ENCODE data around the gene SMIM24. TPM values are rescaled to one million over a fixed set of nuclear protein-coding genes. Genes with fewer than 3 reads are reported as not detected.
"Not testable (repeated sequence)": the region's sequence is repeated elsewhere in the genome, so short reads cannot be mapped to it uniquely, and the experiment has no call there.

Gene SMIM24
- total RNA-seq: 712 TPM

DNA sequence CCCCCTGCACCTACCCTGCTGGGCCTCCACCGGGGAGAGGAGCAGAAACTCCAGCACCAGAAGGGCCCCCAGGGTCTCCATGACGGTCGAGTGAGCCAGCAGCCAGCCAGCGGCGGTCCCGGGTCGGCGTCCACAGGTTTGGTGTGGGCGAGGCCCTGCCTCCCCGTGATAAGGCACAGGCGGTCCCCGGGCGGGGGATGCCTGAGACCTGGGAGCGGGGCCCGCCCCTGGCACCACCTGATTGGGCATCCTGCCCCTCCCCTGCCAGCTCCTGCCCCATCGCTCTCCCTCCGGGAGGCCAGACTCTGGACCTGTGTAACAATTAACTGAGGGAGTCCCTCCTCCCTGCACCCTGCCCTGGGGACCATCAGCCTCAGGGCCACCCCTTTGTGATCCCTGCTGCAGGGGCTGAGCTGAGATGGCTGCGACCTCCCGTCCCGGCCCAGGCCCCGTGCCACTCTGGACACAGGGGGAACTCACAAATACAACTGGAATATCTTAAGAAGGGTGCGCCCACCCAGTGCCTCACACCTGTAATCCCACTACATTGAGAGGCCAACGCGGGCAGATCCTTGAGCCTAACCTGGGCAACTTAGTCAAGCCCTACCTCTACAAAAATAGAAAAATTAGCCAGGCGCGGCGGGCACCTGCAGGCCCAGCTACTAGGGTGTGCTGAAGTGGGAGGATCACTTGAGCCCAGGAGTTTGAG lies at the start of gene SMIM24:
TSS of gene SMIM24 (minus strand) at position 143 of the 709 bp plus-strand sequence. CDS start at position 81, 62 bp downstream.
- DNase-seq (ENCODE audit: low spot score): peak; percentile 87

DNA sequence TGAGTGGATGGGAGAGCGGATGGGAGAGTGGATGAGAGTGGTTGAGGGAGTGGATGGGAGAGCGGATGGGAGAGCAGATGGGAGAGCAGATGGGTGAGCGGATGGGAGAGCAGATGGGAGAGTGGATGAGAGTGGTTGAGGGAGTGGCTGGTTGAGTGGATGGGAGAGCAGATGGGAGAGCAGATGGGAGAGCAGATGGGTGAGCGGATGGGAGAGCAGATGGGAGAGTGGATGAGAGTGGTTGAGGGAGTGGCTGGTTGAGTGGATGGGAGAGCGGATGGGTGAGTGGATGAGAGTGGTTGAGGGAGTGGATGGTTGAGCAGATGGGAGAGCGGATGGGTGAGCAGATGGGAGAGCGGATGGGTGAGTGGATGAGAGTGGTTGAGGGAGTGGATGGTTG lies 49.0 kb upstream of the SMIM24 start:
- not testable (repeated sequence) for DNase-seq (ENCODE audit: low spot score)

DNA sequence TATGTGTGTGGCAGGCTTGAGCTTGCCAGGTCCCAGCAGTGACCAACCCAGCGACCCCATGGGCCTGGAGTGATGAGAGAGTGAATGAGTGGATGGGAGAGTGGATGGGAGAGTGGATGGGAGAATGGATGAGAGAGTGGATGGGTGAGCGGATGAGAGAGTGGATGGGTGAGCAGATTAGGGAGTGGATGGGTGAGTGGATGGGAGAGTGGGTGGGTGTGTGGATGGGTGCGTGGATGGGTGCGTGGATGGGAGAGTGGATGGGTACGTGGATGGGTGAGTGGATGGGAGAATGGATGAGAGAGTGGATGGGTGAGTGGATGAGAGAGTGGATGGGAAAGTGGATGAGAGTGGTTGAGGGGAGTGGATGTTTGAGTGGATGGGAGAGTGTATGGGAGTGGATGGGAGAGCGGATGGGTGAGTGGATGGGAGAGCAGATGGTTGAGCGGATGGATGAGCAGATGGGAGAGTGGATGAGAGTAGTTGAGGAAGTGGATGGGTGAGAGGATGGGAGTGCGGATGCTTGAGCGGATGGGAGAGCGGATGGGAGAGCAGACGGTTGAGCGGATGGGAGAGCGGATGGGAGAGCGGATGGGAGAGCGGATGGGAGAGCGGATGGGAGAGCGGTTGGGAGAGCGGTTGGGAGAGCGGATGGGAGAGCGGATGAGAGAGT lies 48.4 kb upstream of the SMIM24 start:
- no peak for DNase-seq (ENCODE audit: low spot score)

DNA sequence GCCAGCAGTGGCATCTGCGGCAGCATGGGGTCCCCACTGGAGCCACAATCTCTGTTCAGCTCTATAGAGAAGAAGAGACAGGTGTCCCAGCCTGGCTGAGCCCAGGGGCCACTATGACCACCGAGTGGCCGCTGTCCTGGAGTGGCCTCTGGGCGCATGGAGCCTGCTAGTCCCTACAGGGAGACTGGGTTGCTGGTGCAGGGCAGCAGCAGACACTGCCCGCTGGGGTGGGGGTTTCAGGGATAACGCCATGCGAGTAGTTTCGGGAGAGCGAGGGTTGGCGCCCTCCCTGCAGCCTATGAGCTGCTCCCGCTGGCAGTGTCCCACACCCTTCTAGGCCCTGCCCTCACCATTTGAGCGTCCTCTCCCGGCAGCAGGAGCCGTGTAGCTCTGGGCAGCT lies 47.8 kb upstream of the SMIM24 start:
- no peak for DNase-seq (ENCODE audit: low spot score)

DNA sequence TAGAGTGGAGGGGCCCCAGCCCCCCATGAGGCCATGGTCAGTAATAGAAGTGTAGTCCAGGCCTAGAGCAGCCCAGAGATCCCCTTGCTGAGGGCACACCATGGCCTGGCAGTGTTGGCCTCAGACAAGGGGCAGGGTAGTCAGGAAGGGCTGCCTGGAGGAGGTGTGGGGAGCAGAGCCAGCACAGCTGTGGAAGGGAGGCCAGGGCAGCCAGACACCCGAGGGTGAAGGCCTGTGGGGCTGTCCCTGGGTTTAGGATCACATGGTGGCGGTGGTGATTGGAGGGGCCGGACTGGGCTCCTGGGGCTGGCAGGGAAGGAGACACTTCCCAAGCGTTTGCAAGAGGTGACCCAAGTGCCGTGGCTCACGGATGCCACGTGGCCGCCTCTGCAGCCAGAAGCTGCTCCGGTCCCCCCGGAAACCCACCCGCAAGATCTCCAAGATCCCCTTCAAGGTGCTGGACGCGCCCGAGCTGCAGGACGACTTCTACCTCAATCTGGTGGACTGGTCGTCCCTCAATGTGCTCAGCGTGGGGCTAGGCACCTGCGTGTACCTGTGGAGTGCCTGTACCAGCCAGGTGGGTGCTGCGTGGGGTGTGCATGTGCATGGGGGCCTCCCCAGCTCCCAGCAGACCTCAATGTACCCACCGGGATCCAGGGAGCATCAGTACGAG lies 47.0 kb upstream of the SMIM24 start:
- DNase-seq (ENCODE audit: low spot score): no peak

DNA sequence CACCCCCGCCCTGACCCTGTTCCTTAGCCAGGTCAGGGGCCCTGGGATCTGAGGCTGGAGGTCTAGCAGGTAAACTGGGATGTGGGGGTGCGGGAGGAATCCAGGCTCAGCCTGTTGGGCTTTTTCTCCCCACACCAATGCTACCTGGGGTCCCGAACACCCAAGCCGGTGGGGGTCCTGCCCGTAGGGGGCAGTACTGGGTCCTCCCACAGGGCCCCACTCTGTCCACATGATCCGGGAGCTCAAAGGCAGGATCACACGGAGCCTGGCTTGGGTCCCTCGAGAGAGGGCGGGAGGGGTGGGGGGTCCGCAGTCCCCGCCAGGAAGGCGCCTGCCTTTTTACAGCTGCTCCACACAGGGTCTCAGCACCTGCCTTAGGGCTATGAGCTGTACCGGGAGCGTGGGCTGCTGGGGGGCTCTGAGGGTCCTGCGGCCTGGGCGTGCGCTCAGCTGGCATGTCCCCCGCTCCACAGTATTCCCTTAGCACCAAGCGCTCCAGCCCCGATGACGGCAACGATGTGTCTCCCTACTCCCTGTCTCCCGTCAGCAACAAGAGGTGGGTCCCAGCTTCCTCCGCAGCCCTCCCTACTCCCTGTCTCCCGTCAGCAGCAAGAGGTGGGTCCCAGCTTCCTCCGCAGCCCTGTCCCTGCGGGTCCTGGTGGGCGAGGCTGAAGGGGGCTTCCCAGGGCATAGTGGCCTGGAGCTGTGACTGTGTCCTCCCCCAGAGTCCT lies 46.3 kb upstream of the SMIM24 start:
- DNase-seq (ENCODE audit: low spot score): no peak

DNA sequence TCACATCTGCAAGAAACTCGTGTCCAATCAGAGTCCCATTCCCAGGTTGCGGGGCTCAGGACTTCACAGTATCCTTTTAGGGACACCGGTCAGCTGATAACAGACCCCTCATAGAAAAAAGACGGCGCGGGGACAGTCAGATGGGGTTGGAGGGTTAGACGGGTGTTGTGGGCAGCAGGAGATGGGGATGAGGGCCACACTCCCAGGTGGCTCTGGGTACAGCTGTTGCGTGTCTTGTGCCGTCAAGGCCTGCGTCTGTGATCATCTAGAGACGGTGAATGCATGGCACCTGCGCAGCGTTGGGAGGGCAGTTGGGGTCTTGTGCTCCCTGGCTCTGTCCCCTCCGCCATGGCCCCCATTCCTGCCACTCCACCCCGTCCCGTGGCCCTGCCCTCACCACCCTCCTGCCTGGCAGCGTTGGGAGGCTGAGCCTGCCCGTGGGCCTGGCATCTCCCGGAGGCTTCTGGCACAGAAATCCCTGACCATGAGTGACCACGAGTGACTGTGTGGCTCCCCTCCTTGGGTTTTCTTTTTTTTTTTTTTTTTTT lies 44.7 kb upstream of the SMIM24 start:
- no peak for DNase-seq (ENCODE audit: low spot score)

DNA sequence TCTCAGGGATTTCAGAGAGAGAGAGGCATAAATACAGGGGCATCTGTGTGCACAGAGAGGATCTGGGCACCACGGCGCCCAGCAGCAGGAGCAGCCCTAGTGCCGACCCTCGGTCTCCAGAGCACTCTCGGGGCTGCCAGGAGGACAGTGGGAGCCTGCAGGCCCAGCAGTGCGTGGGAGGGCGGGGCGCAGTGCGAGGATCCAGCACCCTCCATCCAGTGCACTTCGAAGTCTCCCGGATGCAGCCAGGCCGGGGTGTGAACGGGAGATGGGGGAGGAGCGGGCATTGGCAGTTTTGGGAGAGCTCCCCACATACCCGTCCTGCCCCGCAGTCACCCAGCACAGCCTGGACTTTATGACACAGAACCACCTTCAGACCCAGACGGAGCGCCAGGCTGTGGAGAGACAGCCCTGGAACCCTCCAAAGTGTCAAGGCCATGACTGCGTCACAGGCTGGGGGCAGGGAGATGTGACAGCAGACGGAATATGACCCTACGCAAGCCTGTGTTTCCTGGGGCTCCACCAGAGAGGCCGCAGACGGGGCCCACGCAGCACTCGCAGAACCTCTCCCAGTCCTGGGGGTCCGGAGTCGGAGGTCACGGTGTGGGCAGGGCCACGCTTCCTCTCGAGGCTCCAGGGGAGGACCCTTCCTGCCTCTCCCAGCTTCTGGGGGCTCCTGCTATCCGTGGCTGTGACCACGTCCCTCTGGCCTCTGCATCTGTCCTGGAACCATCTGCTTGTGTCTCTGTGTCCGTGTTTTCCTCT lies 43.9 kb upstream of the SMIM24 start:
- no peak for DNase-seq (ENCODE audit: low spot score)

DNA sequence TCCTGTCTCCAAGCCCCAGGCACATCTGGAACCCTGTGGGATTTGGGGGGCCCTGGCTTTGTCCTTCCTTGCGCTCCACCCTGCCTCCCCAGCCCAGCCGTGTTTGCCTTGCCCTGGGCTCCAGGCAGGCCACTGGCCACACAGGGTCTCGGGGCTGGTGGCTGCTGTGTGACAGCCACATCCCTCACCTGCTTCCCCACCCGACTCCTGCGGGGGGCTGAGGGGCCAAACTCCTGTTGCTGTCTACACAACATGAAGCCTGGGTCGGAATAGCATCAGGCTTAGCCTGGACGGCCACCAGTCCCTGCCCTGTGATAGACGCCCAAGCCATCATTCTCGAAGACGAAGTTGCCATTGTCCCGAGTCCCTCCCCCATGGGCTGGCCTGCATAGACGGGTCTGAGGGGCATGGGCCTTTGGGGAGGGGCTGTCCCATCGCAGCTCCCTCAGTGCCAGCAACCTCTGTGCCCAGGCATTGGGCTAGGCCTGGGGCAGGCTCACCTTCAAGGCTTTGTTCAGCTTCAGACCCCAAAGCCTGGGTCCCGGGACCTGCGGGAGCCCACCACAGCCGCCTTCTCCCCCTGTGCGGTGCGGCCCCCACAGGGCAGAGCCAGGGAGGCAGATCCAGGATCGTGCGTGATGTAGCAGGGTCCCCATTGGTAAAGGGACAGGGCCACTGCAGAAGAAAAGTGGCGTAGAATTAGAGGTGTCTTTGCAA lies 43.2 kb upstream of the SMIM24 start:
- no peak for DNase-seq (ENCODE audit: low spot score)

DNA sequence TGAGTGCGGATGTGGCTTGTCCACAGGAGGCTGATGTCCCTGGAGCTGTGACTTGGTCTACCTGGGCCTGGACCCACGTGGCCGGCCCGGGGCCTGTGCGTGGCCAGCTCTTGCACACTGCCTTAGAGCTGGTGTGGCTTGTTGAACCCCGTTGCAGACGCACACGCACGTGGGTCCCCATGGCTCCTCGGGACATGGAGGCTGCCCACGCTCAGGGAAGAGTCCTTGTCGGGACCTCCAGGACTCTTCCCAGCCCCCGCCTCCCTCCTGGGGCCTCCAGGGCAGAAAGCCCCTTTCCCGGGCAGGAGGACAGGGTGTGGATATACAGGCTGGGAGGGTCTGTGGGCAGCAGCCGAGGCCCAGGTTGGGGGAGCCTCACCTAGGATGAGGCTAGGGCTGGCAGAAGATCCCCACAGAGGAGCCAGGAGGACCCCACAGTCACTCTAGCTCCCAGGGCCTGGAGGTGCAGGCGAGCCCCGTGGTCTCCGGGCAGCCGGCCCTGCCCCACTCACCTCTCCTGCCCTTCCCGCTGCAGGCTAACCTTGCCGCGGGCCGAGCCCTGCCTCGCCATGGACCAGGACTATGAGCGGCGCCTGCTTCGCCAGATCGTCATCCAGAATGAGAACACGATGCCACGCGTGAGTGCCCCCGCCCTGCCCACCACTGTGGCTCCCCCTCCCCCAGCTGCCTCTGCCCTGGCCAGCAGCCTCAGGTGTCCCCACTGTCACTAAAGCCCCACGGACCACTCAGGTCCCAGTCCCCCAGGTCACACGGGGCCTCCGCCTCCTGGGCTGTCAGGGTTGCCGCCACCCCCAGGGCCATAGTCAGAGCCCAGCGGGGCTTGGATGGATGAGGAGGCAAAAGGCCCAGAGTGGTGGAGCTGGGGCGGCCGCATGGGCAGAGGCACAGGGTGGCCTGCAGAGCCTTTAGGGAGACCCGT lies 42.4 kb upstream of the SMIM24 start:
- DNase-seq (ENCODE audit: low spot score): no peak

DNA sequence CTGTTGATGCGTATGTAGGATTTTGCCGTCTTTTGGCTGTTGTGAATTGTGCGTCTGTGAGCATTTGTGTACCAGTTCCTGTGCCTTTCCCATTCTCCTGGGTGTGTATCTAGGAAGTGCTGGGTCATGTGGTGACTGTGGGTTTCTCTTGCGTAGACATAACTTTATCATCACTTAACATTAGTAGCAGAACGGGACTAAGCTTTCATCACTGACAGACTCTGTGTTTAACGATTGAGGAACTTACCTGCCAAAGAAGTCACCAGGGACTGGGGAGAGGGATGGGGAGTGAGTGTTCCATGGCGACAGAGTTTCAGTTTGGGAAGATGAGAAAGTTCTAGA lies 40.8 kb upstream of the SMIM24 start:
- no peak for DNase-seq (ENCODE audit: low spot score)

DNA sequence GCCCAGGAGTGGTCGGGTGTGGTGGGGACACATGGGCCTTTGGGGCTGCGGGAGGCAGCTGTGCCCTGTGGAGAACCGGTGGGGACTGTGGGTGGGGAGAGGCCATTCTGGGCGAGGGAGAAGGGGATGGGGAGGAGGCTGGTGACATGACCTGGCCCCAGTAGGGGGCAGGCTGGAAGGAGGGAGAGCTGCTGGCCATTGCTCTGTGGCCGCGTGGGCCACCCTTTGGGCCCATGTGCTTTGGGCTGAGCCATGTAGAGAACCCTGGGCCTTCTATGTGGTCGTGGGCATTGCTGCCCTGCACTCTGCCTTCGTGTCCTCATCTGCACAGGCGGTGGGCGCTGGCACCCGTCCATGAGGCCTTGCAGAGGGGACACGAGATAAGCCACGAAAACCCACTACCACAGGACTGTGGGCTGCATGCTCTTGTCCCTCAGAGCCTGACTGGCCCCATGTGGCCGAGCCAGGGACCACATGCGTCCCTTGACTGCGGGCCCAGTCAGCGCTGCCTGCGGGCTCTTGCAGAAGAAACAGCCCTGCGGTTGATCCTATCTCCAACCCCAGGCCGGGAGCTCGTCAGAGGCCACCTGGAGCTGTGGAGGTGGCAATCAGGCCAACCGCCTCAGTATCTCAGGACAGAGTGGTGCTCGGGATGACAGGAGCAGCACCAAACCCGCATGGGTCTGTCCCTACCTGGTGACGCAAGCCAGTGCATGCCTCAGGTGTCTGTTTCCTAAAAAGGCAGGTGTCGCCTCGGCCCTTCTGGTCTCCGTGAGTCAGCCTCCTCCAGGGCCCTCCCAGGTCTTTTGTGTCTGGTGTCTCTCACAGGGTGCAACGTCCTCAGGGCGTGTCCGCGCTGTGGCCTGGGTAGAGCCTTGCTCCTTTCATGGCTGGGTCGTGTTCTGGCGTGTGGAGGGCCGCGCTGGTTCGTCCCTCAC lies 40.1 kb upstream of the SMIM24 start:
- peak; percentile 70 for DNase-seq (ENCODE audit: low spot score)

DNA sequence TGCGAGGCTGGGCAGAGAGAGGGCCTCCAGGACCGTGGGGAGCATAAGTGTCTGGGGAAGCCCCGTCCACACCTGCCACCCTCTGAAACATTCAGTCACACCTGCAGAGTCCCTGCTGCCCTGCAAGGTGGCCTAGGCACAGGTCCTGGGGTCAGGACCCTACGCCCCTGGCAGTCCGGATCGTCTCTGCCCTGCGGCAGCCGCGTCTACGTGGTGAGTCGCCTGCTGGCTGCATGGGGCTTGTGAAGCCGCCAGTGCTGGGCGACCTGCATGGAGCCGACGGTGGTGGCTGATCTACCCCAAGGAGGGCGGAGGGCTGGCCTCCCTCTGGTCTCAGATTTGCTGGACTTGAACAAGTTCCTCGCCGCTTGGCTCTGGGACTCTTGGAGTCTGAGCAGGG lies 38.8 kb upstream of the SMIM24 start:
- no peak for DNase-seq (ENCODE audit: low spot score)

DNA sequence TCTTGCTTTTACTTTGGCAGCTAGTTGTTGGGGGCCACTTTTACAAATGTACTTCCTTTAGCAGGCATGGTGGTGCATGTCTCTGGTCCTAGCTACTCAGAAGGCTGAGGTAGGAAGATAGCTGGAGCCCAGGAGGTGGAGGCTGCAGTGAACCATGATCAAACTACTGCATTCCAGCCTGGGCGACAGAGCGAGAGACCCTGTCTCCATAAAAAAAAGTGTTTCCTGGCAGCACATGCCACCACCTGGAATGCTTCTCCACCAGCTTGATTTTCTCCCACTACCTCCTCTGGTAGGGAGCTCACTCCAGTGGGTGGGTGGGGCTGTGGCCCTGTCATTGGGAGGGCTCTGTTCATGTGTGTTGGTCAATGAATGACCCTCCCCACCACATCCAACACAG lies 38.3 kb upstream of the SMIM24 start:
- DNase-seq (ENCODE audit: low spot score): no peak

DNA sequence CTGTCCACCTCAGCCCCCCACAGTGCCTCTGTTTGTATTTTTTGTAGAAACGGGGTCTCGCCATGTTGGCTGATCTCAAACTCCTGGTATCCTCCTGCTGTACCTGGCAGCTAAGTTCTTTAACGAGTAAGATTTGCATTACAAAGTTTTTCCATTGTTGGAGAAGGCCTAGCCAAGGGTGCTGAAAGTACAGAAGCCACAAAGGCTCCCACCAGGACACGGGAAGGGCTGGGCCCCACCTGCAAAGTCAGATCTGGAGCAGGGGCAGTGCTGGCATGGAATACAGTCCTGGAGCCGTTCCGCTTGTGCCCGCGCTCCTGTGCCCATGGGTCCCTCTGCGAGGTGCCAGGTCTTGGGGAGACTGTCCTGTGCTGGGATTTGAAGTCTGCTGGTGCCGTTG lies 37.9 kb upstream of the SMIM24 start:
- no peak for DNase-seq (ENCODE audit: low spot score)

DNA sequence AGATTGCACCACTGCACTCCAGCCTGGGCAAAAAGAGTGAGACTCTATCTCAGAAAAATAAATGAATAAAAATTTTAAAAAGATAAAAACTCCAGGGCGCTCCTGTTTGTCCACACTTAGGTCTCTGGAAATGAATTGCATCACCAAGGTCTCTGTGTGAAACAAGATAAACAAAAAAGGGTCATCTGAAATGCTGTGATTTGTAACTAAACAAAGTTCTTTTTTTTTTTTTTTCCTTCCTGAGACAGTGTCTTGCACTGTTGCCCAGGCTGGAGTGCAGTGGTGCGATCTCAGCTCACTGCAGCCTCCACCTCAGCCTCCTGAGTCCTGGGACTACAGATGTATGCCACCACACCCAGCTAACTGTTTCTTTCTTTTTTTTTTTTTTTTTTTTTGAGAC lies 37.3 kb upstream of the SMIM24 start:
- no peak for DNase-seq (ENCODE audit: low spot score)

DNA sequence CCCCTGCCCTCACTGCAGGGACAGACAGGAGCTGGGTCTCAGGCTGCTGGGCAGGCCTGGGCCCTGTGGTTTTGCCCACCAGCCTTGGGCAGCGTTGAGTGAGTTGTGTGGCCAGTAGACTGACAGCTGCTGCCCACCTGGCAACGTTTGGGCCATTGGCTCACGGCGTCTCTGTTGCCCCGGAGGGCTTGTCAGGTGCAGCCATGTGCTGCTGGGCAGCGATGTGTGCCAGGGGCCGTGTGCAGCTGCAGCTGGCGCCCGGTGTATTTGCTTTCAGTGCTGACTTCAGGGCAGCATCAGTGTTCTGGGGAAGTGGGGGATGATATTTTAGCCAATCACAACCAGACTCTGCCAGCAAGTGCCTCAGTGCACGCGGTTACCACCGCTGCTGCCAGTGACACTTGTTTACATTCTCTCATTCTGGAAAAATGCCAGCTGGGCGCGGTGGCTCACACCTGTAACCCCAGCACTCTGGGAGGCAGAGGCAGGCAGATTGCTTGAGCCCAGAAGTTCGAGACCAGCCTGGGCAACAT lies 36.4 kb upstream of the SMIM24 start:
- DNase-seq (ENCODE audit: low spot score): peak; percentile 62

DNA sequence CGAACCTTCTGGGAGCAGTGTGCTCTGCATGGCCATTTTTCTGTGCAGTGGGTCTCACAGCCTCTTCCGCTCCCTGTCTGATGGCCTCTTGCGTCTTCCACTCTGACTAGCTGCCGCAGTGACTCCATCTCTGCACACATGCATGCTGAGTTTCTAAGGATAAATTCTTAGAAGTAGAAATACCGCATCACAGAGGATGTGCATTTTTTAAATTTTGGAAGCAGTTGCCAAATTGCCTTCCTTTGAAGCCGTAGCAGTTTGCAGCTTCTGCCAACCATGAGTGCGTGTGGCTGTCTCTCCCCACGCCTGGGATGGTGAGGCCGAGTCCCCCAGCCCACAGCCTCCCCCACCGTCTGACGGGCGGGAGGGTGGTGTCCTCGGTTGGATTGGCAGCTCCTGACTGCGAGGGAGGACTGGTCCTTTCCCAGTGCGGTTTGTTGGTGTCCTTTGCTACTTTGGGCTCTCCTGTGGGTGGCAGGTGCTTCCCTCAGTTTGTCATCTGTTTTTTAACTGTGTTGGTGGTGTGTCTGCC lies 35.6 kb upstream of the SMIM24 start:
- DNase-seq (ENCODE audit: low spot score): no peak

Data from mucosa of gallbladder (tissue), 1 donor.